ENCODE data around the gene ZNF626. TPM values are rescaled to one million over a fixed set of nuclear protein-coding genes. Genes with fewer than 3 reads are reported as not detected.
A peak's percentile ranks its signal among the peaks of the same experiment; 100 is the strongest.
"Not testable (repeated sequence)": the region's sequence is repeated elsewhere in the genome, so short reads cannot be mapped to it uniquely, and the experiment has no call there.

ZNF626 gene
- total and polyA plus RNA-seq, 10 donors, result 3.8 to 26.2 (median 13.5) TPM

- Histone ChIP-seq H3K4me3 (no peak overlapping the region), H3K27me3 (replicated peaks in 1 of 7) (no peaks in the 10 kb centered on the region), H3K27ac (peak overlapping the region in 2 of 8 donors; percentile 35 to 36), H3K36me3 (peaks cover 0 to under 1% (median 0%) of the 10 kb centered on the region in 6 donors), H3K4me1 (peaks cover 3 to 15% (median 8%) of the 10 kb centered on the region in 6 donors), H3K9me3 (peaks cover 0 to 55% (median 17%) of the 10 kb centered on the region in 8 donors)
- DNase-seq, result no peak
- intact Hi-C loops (cut with DNase I; ENCODE audit: low total_unique reads), result no loop called here
- 74 to 88% (median 82%) methylated on average over 17 to 22 of the region's 22 CpGs for WGBS, 5 donors
- TF ChIP-seq POLR2AphosphoS5 (IDR thresholded peaks at IDR 0.05), result no peak
- no peak for TF ChIP-seq POLR2A (IDR thresholded peaks at IDR 0.05)
- TF ChIP-seq CTCF (IDR thresholded peaks at IDR 0.05 in 8 of 11, conservative IDR thresholded peaks at IDR 0.05 in 3 of 11), result no peak
Observed at GRCh38 chr19:20664901-20665781, 3.8 kb upstream of the ZNF626 start.

- DNase-seq; intact Hi-C loops (cut with DNase I; ENCODE audit: low total_unique reads); H3K27me3 ChIP-seq (replicated peaks in 1 of 7); H3K36me3 ChIP-seq: not testable (repeated sequence)
- WGBS, 5 donors, result 30 to 50% (median 46%) methylated on average over 9 to 10 of the region's 10 CpGs
- Histone ChIP-seq H3K4me1 (peaks cover 8 to 22% (median 15%) of the 10 kb centered on the region in 6 donors), H3K4me3 (peak overlapping the region in 1 of 8 donors; percentile 12), H3K27ac (peak overlapping the region in 1 of 8 donors; percentile 36), H3K9me3 (peaks cover 0 to 58% (median 22%) of the 10 kb centered on the region in 8 donors)
Observed at GRCh38 chr19:20664475-20664874, 3.1 kb upstream of the ZNF626 start.

GRCh38 chr19:20662421-20663105 is 1.2 kb upstream of the ZNF626 start:
- H3K36me3 ChIP-seq, result peaks cover 0 to 26% (median 6%) of the 10 kb centered on the region in 6 donors
- no peak overlapping the region for H3K27ac ChIP-seq
- no peak for TF ChIP-seq CTCF (IDR thresholded peaks at IDR 0.05 in 8 of 11, conservative IDR thresholded peaks at IDR 0.05 in 3 of 11)
- no peak for TF ChIP-seq POLR2A (IDR thresholded peaks at IDR 0.05)
- no peak for TF ChIP-seq POLR2AphosphoS5 (IDR thresholded peaks at IDR 0.05)
- H3K4me3 ChIP-seq, result no peak overlapping the region
- 84 to 97% (median 92%) methylated on average over 7 of the region's 7 CpGs for WGBS, 5 donors
- H3K4me1 ChIP-seq, result peaks cover 8 to 41% (median 23%) of the 10 kb centered on the region in 6 donors
- no peaks in the 10 kb centered on the region for H3K27me3 ChIP-seq (replicated peaks in 1 of 7)
- DNase-seq, result no peak
- intact Hi-C loops (cut with DNase I; ENCODE audit: low total_unique reads), result no loop called here
- H3K9me3 ChIP-seq, result peaks cover 0 to 66% (median 39%) of the 10 kb centered on the region in 8 donors

GRCh38 chr19:20660473-20661140 is 764 bp downstream of the ZNF626 start:
- peak overlapping the region; percentile 53 to 90 (median 84) for H3K27ac ChIP-seq
- 38 to 57% (median 48%) methylated on average over 29 of the region's 29 CpGs for WGBS, 5 donors
- DNase-seq, result no peak

More at GRCh38 chr19:20660473-20661140, 764 bp downstream of the ZNF626 start:
- H3K9me3 ChIP-seq, result peaks cover 0 to 73% (median 56%) of the 10 kb centered on the region in 8 donors
- TF ChIP-seq POLR2A (IDR thresholded peaks at IDR 0.05) (no peak), POLR2AphosphoS5 (IDR thresholded peaks at IDR 0.05) (no peak), CTCF (IDR thresholded peaks at IDR 0.05 in 8 of 11, conservative IDR thresholded peaks at IDR 0.05 in 3 of 11) (no peak)
- intact Hi-C loops (cut with DNase I; ENCODE audit: low total_unique reads), result no loop called here
- peaks cover 0 to 44% (median 22%) of the 10 kb centered on the region in 6 donors for H3K36me3 ChIP-seq
- H3K27me3 ChIP-seq (replicated peaks in 1 of 7), result no peaks in the 10 kb centered on the region
- H3K4me1 ChIP-seq, result peaks cover 8 to 47% (median 23%) of the 10 kb centered on the region in 6 donors
- peak overlapping the region; percentile 56 to 91 (median 64) for H3K4me3 ChIP-seq
